Activated naive CD8-positive, alpha-beta T cell (primary cell): ENCODE results near the gene CFAP53.

ENCODE experiments used
- H3K27ac Mint-ChIP-seq: one replicate; pipeline ENCODE4 v1.8.0; 2021; ENCODE audit warnings: mixed read lengths
- H3K27me3 Mint-ChIP-seq: one replicate; pipeline ENCODE4 v1.8.0; 2021; ENCODE audit warnings: mixed read lengths
- H3K36me3 Mint-ChIP-seq: one replicate; pipeline ENCODE4 v1.8.0; 2021; ENCODE audit warnings: mixed read lengths
- H3K4me1 Mint-ChIP-seq: one replicate; pipeline ENCODE4 v1.8.0; 2021; ENCODE audit warnings: low read depth, mixed read lengths
- H3K4me3 Mint-ChIP-seq: one replicate; pipeline ENCODE4 v1.8.0; 2021; ENCODE audit warnings: mild to moderate bottlenecking, mixed read lengths
- H3K9me3 Mint-ChIP-seq: one replicate; pipeline ENCODE4 v1.8.0; 2021; ENCODE audit warnings: low read depth, mixed read lengths

Gene CFAP53

GRCh38 chr18:50181590-50181989, 84.7 kb downstream of the CFAP53 start:
- peaks cover 14% of the 10 kb centered on the region for H3K27me3 Mint-ChIP-seq
- H3K9me3 Mint-ChIP-seq = no peaks in the 10 kb centered on the region
- no peak overlapping the region for H3K4me3 Mint-ChIP-seq
- H3K4me1 Mint-ChIP-seq = no peaks in the 10 kb centered on the region
- no peaks in the 10 kb centered on the region for H3K36me3 Mint-ChIP-seq
- H3K27ac Mint-ChIP-seq = no peak overlapping the region

- Mint-ChIP-seq H3K36me3 (no peaks in the 10 kb centered on the region), H3K27ac (no peak overlapping the region), H3K4me1 (no peaks in the 10 kb centered on the region), H3K9me3 (no peaks in the 10 kb centered on the region), H3K27me3 (peaks cover 18% of the 10 kb centered on the region), H3K4me3 (no peak overlapping the region)
Measured at GRCh38 chr18:50179465-50179864, 86.8 kb downstream of the CFAP53 start.

GRCh38 chr18:50177294-50177992, 88.9 kb downstream of the CFAP53 start:
- H3K36me3 Mint-ChIP-seq = no peaks in the 10 kb centered on the region
- H3K9me3 Mint-ChIP-seq = no peaks in the 10 kb centered on the region
- peaks cover 13% of the 10 kb centered on the region for H3K27me3 Mint-ChIP-seq
- no peak overlapping the region for H3K4me3 Mint-ChIP-seq
- H3K27ac Mint-ChIP-seq = no peak overlapping the region
- H3K4me1 Mint-ChIP-seq = no peaks in the 10 kb centered on the region
